DOHH2 (cell line): ENCODE data around the gene RGS7.
"Not testable (repeated sequence)": the region's sequence is repeated elsewhere in the genome, so short reads cannot be mapped to it uniquely, and the experiment has no call there.

Source experiments
- H3F3A ChIP-seq: fragments of 200-600 bp; sonication (generic), shearing (Covaris generic); 2 replicates; pipeline ENCODE4 v1.6.0; 2016; ENCODE audit warnings: antibody characterized with exemption, mild to moderate bottlenecking; ENCODE audit not compliant: control insufficient read depth, insufficient read depth
- H3K27ac ChIP-seq: fragments of 200-600 bp; sonication (generic); 2 replicates; pipeline ENCODE4 v1.5.1; 2014; ENCODE audit warnings: low read depth, mild to moderate bottlenecking, low read length, moderate library complexity
- H3K27me3 ChIP-seq: fragments of 200-600 bp; sonication (generic); 2 replicates; pipeline ENCODE4 v1.6.1; 2014; ENCODE audit warnings: mild to moderate bottlenecking, low read length, mixed read lengths; ENCODE audit not compliant: control insufficient read depth
- H3K36me3 ChIP-seq: fragments of 200-600 bp; sonication (generic); 2 replicates; pipeline ENCODE4 v1.6.1; 2014; ENCODE audit warnings: mild to moderate bottlenecking, low read length, moderate library complexity, mixed read lengths; ENCODE audit not compliant: control insufficient read depth
- H3K4me1 ChIP-seq: fragments of 200-600 bp; sonication (generic); 2 replicates; pipeline ENCODE4 v1.6.1; 2014; ENCODE audit warnings: mild to moderate bottlenecking, low read length, mixed read lengths; ENCODE audit not compliant: control insufficient read depth
- H3K4me2 ChIP-seq: fragments of 200-600 bp; sonication (generic); 2 replicates; pipeline ENCODE4 v1.6.0; 2014; ENCODE audit warnings: mild to moderate bottlenecking, low read length, moderate library complexity
- H3K4me3 ChIP-seq: fragments of 200-600 bp; sonication (generic); 2 replicates; pipeline ENCODE4 v1.5.1; 2014; ENCODE audit warnings: mild to moderate bottlenecking, low read length, mixed read lengths
- H3K79me2 ChIP-seq: fragments of 200-600 bp; sonication (generic); 2 replicates; pipeline ENCODE4 v1.6.1; 2014; ENCODE audit warnings: mild to moderate bottlenecking, low read length, mixed read lengths; ENCODE audit not compliant: control insufficient read depth
- H3K9me2 ChIP-seq: fragments of 200-600 bp; sonication (generic); replicated peaks from 2 replicates; pipeline ENCODE4 v1.6.1; 2014; ENCODE audit warnings: mild to moderate bottlenecking, low read length, mixed read lengths; ENCODE audit not compliant: control insufficient read depth
- H3K9me3 ChIP-seq: fragments of 200-600 bp; sonication (generic); 2 replicates; pipeline ENCODE4 v1.6.1; 2014; ENCODE audit warnings: antibody characterized with exemption, low read length, mixed read lengths; ENCODE audit not compliant: control insufficient read depth, insufficient read depth
- H4K20me1 ChIP-seq: fragments of 200-600 bp; sonication (generic); 2 replicates; pipeline ENCODE4 v1.6.0; 2014; ENCODE audit warnings: low read depth, mild to moderate bottlenecking, antibody characterized with exemption, low read length, moderate library complexity; ENCODE audit not compliant: control insufficient read depth, insufficient read depth
- CTCF ChIP-seq: fragments of 200-600 bp; sonication (generic); IDR thresholded peaks from one replicate; pipeline ENCODE4 v1.5.1; 2014; ENCODE audit warnings: antibody characterized with exemption, mild to moderate bottlenecking, low read depth, low read length; ENCODE audit not compliant: poor library complexity, severe bottlenecking
- EZH2phosphoT487 ChIP-seq: fragments of 200-600 bp; sonication (generic); IDR thresholded peaks from 2 replicates; pipeline ENCODE4 v1.6.1; 2017; ENCODE audit warnings: borderline replicate concordance, mild to moderate bottlenecking, antibody characterized with exemption, low read length, moderate library complexity, mixed read lengths

The RGS7 gene

GRCh38 chr1:241145881-241146280 is 211.1 kb downstream of the RGS7 start:
- H3K4me2 ChIP-seq = no peak overlapping the region
- no peaks in the 10 kb centered on the region for H3K36me3 ChIP-seq
- no peaks in the 10 kb centered on the region for H3K4me1 ChIP-seq
- H4K20me1 ChIP-seq = no peaks in the 10 kb centered on the region
- H3K9me3 ChIP-seq = no peaks in the 10 kb centered on the region
- H3K27me3 ChIP-seq = no peaks in the 10 kb centered on the region
- H3K9me2 ChIP-seq = no peaks in the 10 kb centered on the region
- no peak overlapping the region for H3K4me3 ChIP-seq
- no peaks in the 10 kb centered on the region for H3K79me2 ChIP-seq
- TF ChIP-seq EZH2phosphoT487 (no peak), CTCF (no peak)
- H3F3A ChIP-seq = no peaks in the 10 kb centered on the region
- H3K27ac ChIP-seq = no peak overlapping the region

GRCh38 chr1:241143765-241144442 is 213.1 kb downstream of the RGS7 start:
- no peak for TF ChIP-seq CTCF
- no peak for TF ChIP-seq EZH2phosphoT487
- Histone ChIP-seq H3K4me3 (no peak overlapping the region), H3K27me3 (no peaks in the 10 kb centered on the region), H3K4me1 (no peaks in the 10 kb centered on the region), H3K27ac (no peak overlapping the region), H3K4me2 (no peak overlapping the region), H3K79me2 (no peaks in the 10 kb centered on the region), H4K20me1 (no peaks in the 10 kb centered on the region), H3K9me2 (no peaks in the 10 kb centered on the region), H3K9me3 (no peaks in the 10 kb centered on the region), H3F3A (no peaks in the 10 kb centered on the region), H3K36me3 (no peaks in the 10 kb centered on the region)

GRCh38 chr1:241142493-241142892 is 214.5 kb downstream of the RGS7 start:
- no peaks in the 10 kb centered on the region for H3K9me3 ChIP-seq
- no peak for TF ChIP-seq CTCF
- TF ChIP-seq EZH2phosphoT487 = no peak
- no peaks in the 10 kb centered on the region for H3F3A ChIP-seq

GRCh38 chr1:241141646-241142045 is 215.4 kb downstream of the RGS7 start:
- not testable (repeated sequence) for H3K4me3 ChIP-seq, H3K9me3 ChIP-seq, H3K79me2 ChIP-seq, H3F3A ChIP-seq, H4K20me1 ChIP-seq, H3K27me3 ChIP-seq, H3K9me2 ChIP-seq, H3K4me1 ChIP-seq, H3K27ac ChIP-seq, H3K4me2 ChIP-seq, H3K36me3 ChIP-seq

More at GRCh38 chr1:241142493-241142892, 214.5 kb downstream of the RGS7 start:
- Histone ChIP-seq H3K9me2 (no peaks in the 10 kb centered on the region), H3K4me3 (no peak overlapping the region), H4K20me1 (no peaks in the 10 kb centered on the region), H3K27ac (no peak overlapping the region), H3K4me2 (no peak overlapping the region), H3K79me2 (no peaks in the 10 kb centered on the region), H3K27me3 (no peaks in the 10 kb centered on the region), H3K36me3 (no peaks in the 10 kb centered on the region), H3K4me1 (no peaks in the 10 kb centered on the region)
